ENCODE results near the gene ARSA. TPM values are rescaled to one million over a fixed set of nuclear protein-coding genes. Genes with fewer than 3 reads are reported as not detected.

ARSA gene
- 10 to 100 TPM; 49.6 to 68.2 TPM for total RNA-seq

- H3K9me3 Mint-ChIP-seq (ENCODE audit: low read depth) = no peaks in the 10 kb centered on the region
- peak within 1 kb of the TSS; percentile 76 for H3K4me3 Mint-ChIP-seq
- H3K36me3 Mint-ChIP-seq = peaks cover 8% of the 10 kb centered on the region
- no peaks in the 10 kb centered on the region for H3K27me3 Mint-ChIP-seq
- peak within 1 kb of the TSS; percentile 84 for H3K27ac Mint-ChIP-seq
- DNase-seq (peak; percentile 87), ATAC-seq (peak; percentile 92)
- peaks cover 28% of the 10 kb centered on the region for H3K4me1 Mint-ChIP-seq
- CTCF ChIA-PET = interaction anchor here (1.4 to 3.0 kb wide), 4 partner anchors 15 to 119 kb away, joined by 3 to 15 read pairs (median 10); partner anchors contain the start of genes LMF2, NCAPH2 and SCO2
Measured at GRCh38 chr22:50627642-50628542, at the start of gene ARSA. Gene ARSA, minus strand, starts transcription at chr22:50628152. Its CDS starts 373 bp downstream, at chr22:50627779.

- peaks cover 34% of the 10 kb centered on the region for H3K27me3 Mint-ChIP-seq
- no peaks in the 10 kb centered on the region for H3K36me3 Mint-ChIP-seq
- peaks cover 8% of the 10 kb centered on the region for H3K9me3 Mint-ChIP-seq (ENCODE audit: low read depth)
- peaks cover 6% of the 10 kb centered on the region for H3K4me1 Mint-ChIP-seq
- H3K27ac Mint-ChIP-seq = no peak overlapping the region
- ATAC-seq = no peak
- peak; percentile 35 for DNase-seq
- no peak overlapping the region for H3K4me3 Mint-ChIP-seq
- CTCF ChIA-PET = no interaction called here
Measured at GRCh38 chr22:50676661-50677492, 48.9 kb upstream of the ARSA start.

- H3K27me3 Mint-ChIP-seq = peaks cover 40% of the 10 kb centered on the region
- DNase-seq = no peak
- H3K27ac Mint-ChIP-seq = no peak overlapping the region
- no peak overlapping the region for H3K4me3 Mint-ChIP-seq
- no peak for ATAC-seq
- peaks cover 6% of the 10 kb centered on the region for H3K4me1 Mint-ChIP-seq
- peaks cover 7% of the 10 kb centered on the region for H3K9me3 Mint-ChIP-seq (ENCODE audit: low read depth)
- no peaks in the 10 kb centered on the region for H3K36me3 Mint-ChIP-seq
- CTCF ChIA-PET = no interaction called here
Measured at GRCh38 chr22:50676180-50676636, 48.3 kb upstream of the ARSA start.

DNA sequence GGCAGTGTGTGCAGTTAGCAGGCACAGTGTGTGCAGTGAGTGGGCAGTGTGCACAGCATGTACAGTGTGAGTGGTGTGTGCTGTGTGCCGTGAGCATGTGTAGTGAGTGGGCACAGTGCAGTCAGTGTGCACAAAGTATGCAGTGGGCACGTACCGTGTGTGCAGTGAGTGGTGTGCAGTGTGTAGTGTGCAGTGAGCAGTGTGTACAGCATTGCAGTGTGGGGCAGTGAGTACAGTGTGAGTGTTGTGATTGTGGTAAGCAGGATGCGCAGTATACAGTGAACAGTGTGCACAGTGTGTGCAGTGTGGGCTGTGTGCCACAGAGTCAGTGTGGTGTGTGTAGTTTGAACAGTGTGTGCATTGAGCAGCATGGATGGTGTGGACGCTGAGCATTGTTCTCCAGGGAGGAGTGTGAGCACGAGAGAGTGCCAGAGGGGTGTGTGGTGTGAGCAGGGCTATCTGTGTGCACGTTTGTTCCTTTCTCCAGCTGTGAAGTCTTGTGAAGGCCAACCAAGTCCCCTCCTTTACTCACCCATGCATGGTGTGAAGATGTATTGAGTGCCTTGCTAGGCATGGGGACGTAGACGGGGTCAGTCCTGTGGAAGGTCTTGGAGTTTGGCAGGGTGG lies 47.7 kb upstream of the ARSA start:
- CTCF ChIA-PET = no interaction called here
- DNase-seq (no peak), ATAC-seq (no peak)
- no peak overlapping the region for H3K27ac Mint-ChIP-seq
- H3K36me3 Mint-ChIP-seq = no peaks in the 10 kb centered on the region
- H3K9me3 Mint-ChIP-seq (ENCODE audit: low read depth) = peaks cover 3% of the 10 kb centered on the region
- H3K27me3 Mint-ChIP-seq = peaks cover 46% of the 10 kb centered on the region
- H3K4me3 Mint-ChIP-seq = no peak overlapping the region
- peaks cover 6% of the 10 kb centered on the region for H3K4me1 Mint-ChIP-seq

- CTCF ChIA-PET = no interaction called here
- ATAC-seq (no peak), DNase-seq (no peak)
- H3K27me3 Mint-ChIP-seq = peaks cover 49% of the 10 kb centered on the region
- H3K4me1 Mint-ChIP-seq = peaks cover 6% of the 10 kb centered on the region
- no peak overlapping the region for H3K27ac Mint-ChIP-seq
- no peaks in the 10 kb centered on the region for H3K36me3 Mint-ChIP-seq
- no peak overlapping the region for H3K4me3 Mint-ChIP-seq
- peaks cover 3% of the 10 kb centered on the region for H3K9me3 Mint-ChIP-seq (ENCODE audit: low read depth)
Measured at GRCh38 chr22:50674606-50675552, 46.9 kb upstream of the ARSA start.

GRCh38 chr22:50674130-50674500 lies 46.2 kb upstream of the ARSA start:
- peaks cover 51% of the 10 kb centered on the region for H3K27me3 Mint-ChIP-seq
- no peak for DNase-seq
- ATAC-seq = no peak

GRCh38 chr22:50673231-50674129 lies 45.5 kb upstream of the ARSA start:
- Mint-ChIP-seq H3K4me1 (peaks cover 6% of the 10 kb centered on the region), H3K9me3 (ENCODE audit: low read depth) (no peaks in the 10 kb centered on the region), H3K36me3 (no peaks in the 10 kb centered on the region), H3K27ac (no peak overlapping the region), H3K27me3 (peaks cover 53% of the 10 kb centered on the region), H3K4me3 (no peak overlapping the region)
- ATAC-seq = no peak
- no peak for DNase-seq
- CTCF ChIA-PET = interaction anchor here (1.2 kb wide), 1 partner anchor 16 kb away, joined by 3 read pairs; no protein-coding TSS in a partner anchor

More at GRCh38 chr22:50674130-50674500, 46.2 kb upstream of the ARSA start:
- Mint-ChIP-seq H3K27ac (no peak overlapping the region), H3K4me3 (no peak overlapping the region), H3K36me3 (no peaks in the 10 kb centered on the region), H3K4me1 (peaks cover 6% of the 10 kb centered on the region), H3K9me3 (ENCODE audit: low read depth) (no peaks in the 10 kb centered on the region)
- CTCF ChIA-PET = no interaction called here

DNA sequence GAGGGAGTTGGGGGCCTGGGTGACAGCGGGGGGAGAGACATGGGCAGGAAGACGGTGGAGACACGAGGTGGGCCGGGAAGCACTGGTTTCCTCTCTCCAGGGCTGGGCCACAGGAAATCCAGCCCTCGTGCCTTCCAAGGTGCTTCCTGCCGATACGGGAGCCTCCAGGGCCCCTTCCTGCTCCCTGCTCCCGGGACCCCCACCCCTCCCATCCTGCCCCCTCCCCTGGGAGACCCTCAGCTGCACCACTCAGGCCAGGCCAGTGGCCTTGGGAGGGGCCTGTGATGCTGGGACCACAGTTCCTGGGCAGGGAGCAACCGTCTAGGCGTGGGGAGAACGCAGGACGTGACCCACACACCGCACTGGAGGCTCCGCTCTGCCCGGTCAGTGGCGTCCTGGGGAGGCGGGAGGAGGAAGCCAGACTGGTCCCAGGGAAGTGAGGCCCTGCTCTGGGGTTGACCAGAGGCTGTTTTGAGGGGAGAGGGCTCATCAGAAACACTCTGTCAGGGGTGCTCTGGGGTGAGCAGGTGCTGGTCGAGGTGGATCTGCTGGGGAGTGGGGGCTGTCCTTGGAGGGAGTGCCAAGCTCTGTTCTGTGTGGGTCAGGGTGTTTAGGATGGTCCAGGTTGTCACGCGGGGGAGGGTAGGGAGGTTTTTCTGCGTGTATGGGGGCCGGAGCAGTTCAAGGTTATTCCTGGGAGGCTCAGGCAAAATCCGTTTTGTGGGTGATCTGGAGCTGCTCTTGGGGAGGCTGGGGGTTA lies 44.7 kb upstream of the ARSA start, which contains the start of gene SHANK3:
TSS of gene SHANK3 (plus strand) at position 353 of the 760 bp plus-strand sequence.
- Mint-ChIP-seq H3K9me3 (ENCODE audit: low read depth) (no peaks in the 10 kb centered on the region), H3K27me3 (peaks cover 59% of the 10 kb centered on the region), H3K4me1 (peaks cover 6% of the 10 kb centered on the region), H3K4me3 (no peak within 1 kb of the TSS), H3K36me3 (no peaks in the 10 kb centered on the region), H3K27ac (no peak within 1 kb of the TSS)
- no peak for DNase-seq
- ATAC-seq = peak; percentile 11
- CTCF ChIA-PET = interaction anchor here (1.2 kb wide), 1 partner anchor 15 kb away, joined by 3 read pairs; no protein-coding TSS in a partner anchor

DNA sequence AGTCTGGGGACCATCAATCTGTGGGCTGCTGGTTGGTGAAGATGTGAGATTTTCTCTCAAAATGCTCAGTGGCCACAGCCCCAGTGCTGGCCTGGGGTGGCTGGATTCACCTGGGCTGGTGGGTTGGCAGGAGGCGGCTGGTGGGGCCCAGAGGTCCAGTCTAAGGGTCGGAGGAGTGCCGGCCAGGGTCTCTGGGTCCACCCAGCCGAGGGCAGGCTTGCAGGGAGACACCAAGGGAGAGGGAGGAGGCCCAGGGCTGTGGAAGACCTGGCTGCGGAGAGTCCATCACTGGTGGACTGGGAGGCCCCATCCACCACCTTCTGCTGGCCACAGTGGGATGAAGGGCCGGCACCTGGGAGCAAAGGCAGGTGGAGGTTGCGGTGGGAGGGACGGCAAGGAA lies 44.1 kb upstream of the ARSA start:
- CTCF ChIA-PET = no interaction called here
- ATAC-seq = no peak
- no peaks in the 10 kb centered on the region for H3K36me3 Mint-ChIP-seq
- no peak overlapping the region for H3K27ac Mint-ChIP-seq
- no peak overlapping the region for H3K4me3 Mint-ChIP-seq
- H3K9me3 Mint-ChIP-seq (ENCODE audit: low read depth) = no peaks in the 10 kb centered on the region
- DNase-seq = no peak
- peaks cover 6% of the 10 kb centered on the region for H3K4me1 Mint-ChIP-seq
- H3K27me3 Mint-ChIP-seq = peaks cover 60% of the 10 kb centered on the region

DNA sequence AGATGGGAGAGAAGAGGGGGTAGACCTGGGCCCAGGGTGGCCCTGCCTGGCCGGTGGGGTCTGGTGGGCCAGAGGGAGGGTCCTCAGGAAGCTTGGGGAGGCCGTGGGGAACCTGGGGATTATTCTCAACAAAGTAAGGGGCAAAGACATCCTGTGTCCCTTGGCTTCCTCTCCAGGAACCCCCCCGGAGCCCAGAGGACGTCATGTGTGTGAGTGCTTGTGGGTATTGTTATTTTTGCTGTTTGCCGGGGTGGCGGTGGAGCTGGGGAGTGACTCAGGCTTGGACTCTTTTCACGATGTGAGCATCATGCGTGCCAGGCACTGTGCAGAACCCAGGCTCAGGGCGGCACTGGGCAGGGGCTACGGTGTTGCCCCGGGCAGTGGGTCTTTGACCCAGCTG lies 43.7 kb upstream of the ARSA start:
- Mint-ChIP-seq H3K4me3 (no peak overlapping the region), H3K36me3 (no peaks in the 10 kb centered on the region), H3K4me1 (peaks cover 6% of the 10 kb centered on the region), H3K9me3 (ENCODE audit: low read depth) (no peaks in the 10 kb centered on the region), H3K27me3 (peaks cover 61% of the 10 kb centered on the region), H3K27ac (no peak overlapping the region)
- DNase-seq (no peak), ATAC-seq (no peak)
- CTCF ChIA-PET = no interaction called here

DNA sequence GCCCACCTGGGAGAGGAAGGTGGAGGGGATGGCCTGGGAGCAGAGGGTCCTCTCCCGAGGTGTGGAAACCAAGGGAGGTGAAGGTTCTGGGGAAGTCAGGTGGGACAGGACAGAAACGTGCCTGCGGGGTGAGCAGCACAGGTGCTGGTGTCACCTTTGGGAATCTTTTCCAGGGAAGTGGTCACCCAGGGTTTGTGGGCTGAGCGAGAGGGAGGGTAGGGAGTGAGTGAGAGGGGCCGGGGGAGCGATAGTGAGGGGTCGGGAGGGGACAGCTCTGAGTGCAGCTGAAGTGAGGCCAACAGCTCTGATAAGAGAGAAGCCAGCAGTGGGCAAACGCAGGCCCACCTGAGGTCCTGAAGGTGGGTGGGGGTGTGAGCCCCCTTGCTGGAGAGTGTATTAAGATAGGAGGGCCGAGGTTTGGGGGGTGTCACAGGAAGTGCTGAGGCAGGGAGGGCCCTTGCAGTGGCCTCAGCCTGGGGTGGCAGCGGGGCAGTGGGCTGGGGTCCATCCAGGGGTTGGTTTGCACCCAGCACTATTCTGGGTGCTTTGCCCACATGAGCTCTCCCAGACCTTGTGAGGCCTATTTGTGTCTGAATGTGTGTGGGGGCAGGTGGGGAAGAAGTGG lies 43.1 kb upstream of the ARSA start:
- no peak for ATAC-seq
- peaks cover 6% of the 10 kb centered on the region for H3K4me1 Mint-ChIP-seq
- CTCF ChIA-PET = no interaction called here
- no peak for DNase-seq
- H3K36me3 Mint-ChIP-seq = no peaks in the 10 kb centered on the region
- no peaks in the 10 kb centered on the region for H3K9me3 Mint-ChIP-seq (ENCODE audit: low read depth)
- no peak overlapping the region for H3K4me3 Mint-ChIP-seq
- H3K27me3 Mint-ChIP-seq = peaks cover 59% of the 10 kb centered on the region
- H3K27ac Mint-ChIP-seq = no peak overlapping the region

Data from activated CD8-positive, alpha-beta memory T cell treated with anti-CD3 and anti-CD28 coated beads, Interleukin-2, amount 10 ng/mL, durations not matched to agents 7 days and 5 days (primary cell).